ENCODE measurements around the gene CEMP1.

CEMP1 gene

GRCh38 chr16:2518823-2519710, 12.1 kb downstream of the CEMP1 start:
- no peak for DNase-seq

GRCh38 chr16:2517954-2518605, 13.1 kb downstream of the CEMP1 start:
- DNase-seq, result no peak

- peak; percentile 45 for DNase-seq
These were observed 14.6 kb downstream of the CEMP1 start for GRCh38 chr16:2516391-2517240.

GRCh38 chr16:2515180-2515851, 15.9 kb downstream of the CEMP1 start:
- no peak for DNase-seq

- peak; percentile 40 for DNase-seq
These were observed 16.7 kb downstream of the CEMP1 start for GRCh38 chr16:2514333-2515179.

- DNase-seq, result peak; percentile 93
These were observed 17.5 kb downstream of the CEMP1 start, which contains the start of gene ATP6V0C for GRCh38 chr16:2513405-2514332. Gene ATP6V0C (plus strand): TSS chr16:2513952. CDS start chr16:2514104, 152 bp downstream.

GRCh38 chr16:2512735-2513404, 18.3 kb downstream of the CEMP1 start:
- DNase-seq, result peak; percentile 42

- DNase-seq, result no peak
These were observed 19.0 kb downstream of the CEMP1 start for GRCh38 chr16:2511996-2512734.

GRCh38 chr16:2511128-2511800, 19.9 kb downstream of the CEMP1 start:
- no peak for DNase-seq

- no peak for DNase-seq
These were observed 22.3 kb downstream of the CEMP1 start for GRCh38 chr16:2508722-2509400.

- peak; percentile 55 for DNase-seq
These were observed 23.5 kb downstream of the CEMP1 start for GRCh38 chr16:2507665-2508064.

GRCh38 chr16:2507052-2507659, 24.1 kb downstream of the CEMP1 start:
- peak; percentile 66 for DNase-seq

GRCh38 chr16:2505695-2506094, 25.5 kb downstream of the CEMP1 start:
- no peak for DNase-seq

GRCh38 chr16:2501946-2502895, 29.0 kb downstream of the CEMP1 start:
- no peak for DNase-seq

GRCh38 chr16:2500918-2501750, 30.1 kb downstream of the CEMP1 start:
- peak; percentile 74 for DNase-seq
